Mesendoderm (in vitro differentiated cells): Measurements from ENCODE around the gene ARL14EPL.

Source experiments
- DNase-seq: peaks from one replicate; pipeline ENCODE4 v3.0.0; 2013
- H2AK5ac ChIP-seq: 2 replicates; pipeline ENCODE4 v1.6.1; 2013; ENCODE audit warnings: low read length, inconsistent platforms
- H2BK120ac ChIP-seq: 2 replicates; pipeline ENCODE4 v1.6.1; 2013; ENCODE audit warnings: low read depth, mild to moderate bottlenecking, low read length, moderate library complexity, mixed read lengths
- H2BK15ac ChIP-seq: replicated peaks from 2 replicates; pipeline ENCODE4 v1.6.1; 2013; ENCODE audit warnings: low read depth, mild to moderate bottlenecking, moderate library complexity
- H2BK5ac ChIP-seq: 2 replicates; pipeline ENCODE4 v1.6.1; 2013; ENCODE audit warnings: low read length, inconsistent platforms
- H3K18ac ChIP-seq: 2 replicates; pipeline ENCODE4 v1.6.1; 2013; ENCODE audit warnings: mild to moderate bottlenecking, low read length, mixed read lengths
- H3K23ac ChIP-seq: one replicate; pipeline ENCODE4 v1.6.1; 2013; ENCODE audit warnings: low read length
- H3K27ac ChIP-seq: 2 replicates; pipeline ENCODE4 v1.5.1; 2013; ENCODE audit warnings: low read depth, mild to moderate bottlenecking, inconsistent platforms, low read length, moderate library complexity
- H3K27me3 ChIP-seq: 2 replicates; pipeline ENCODE4 v1.6.1; 2013; ENCODE audit warnings: low read length, control low read depth, mild to moderate bottlenecking, inconsistent platforms; ENCODE audit not compliant: insufficient read depth, poor library complexity
- H3K36me3 ChIP-seq: 2 replicates; pipeline ENCODE4 v1.6.1; 2013; ENCODE audit warnings: low read length, inconsistent platforms; ENCODE audit not compliant: control insufficient read depth, insufficient read depth
- H3K4ac ChIP-seq: one replicate; pipeline ENCODE4 v1.6.1; 2013; ENCODE audit warnings: low read depth, mild to moderate bottlenecking, low read length, moderate library complexity
- H3K4me1 ChIP-seq: 2 replicates; pipeline ENCODE4 v1.6.1; 2013; ENCODE audit warnings: low read depth, low read length, inconsistent platforms; ENCODE audit not compliant: control insufficient read depth
- H3K4me2 ChIP-seq: 2 replicates; pipeline ENCODE4 v1.6.1; 2013; ENCODE audit warnings: low read length
- H3K4me3 ChIP-seq: 2 replicates; pipeline ENCODE4 v1.5.1; 2013; ENCODE audit warnings: mild to moderate bottlenecking, low read length
- H3K56ac ChIP-seq: one replicate; pipeline ENCODE4 v1.6.1; 2013; ENCODE audit warnings: low read length
- H3K79me1 ChIP-seq: 2 replicates; pipeline ENCODE4 v1.6.1; 2013; ENCODE audit warnings: low read length, inconsistent platforms
- H3K79me2 ChIP-seq: 2 replicates; pipeline ENCODE4 v1.6.1; 2013; ENCODE audit warnings: mild to moderate bottlenecking, low read length; ENCODE audit not compliant: control insufficient read depth, insufficient read depth
- H3K9ac ChIP-seq: 2 replicates; pipeline ENCODE4 v1.6.1; 2013; ENCODE audit warnings: low read length, inconsistent platforms
- H4K5ac ChIP-seq: one replicate; pipeline ENCODE4 v1.6.1; 2013; ENCODE audit warnings: low read length
- H4K8ac ChIP-seq: one replicate; pipeline ENCODE4 v1.6.1; 2013; ENCODE audit warnings: low read depth, mild to moderate bottlenecking, control low read depth, low read length, moderate library complexity
- WGBS: extraction: QIAGEN DNeasy Blood & Tissue Kit; methylation state at CpG from one replicate; pipeline ENCODE4 v1.1.7; 2013; ENCODE audit warnings: low lambda C conversion rate, missing lambda C conversion rate; ENCODE audit not compliant: insufficient coverage; ENCODE audit errors: extremely low coverage; 5-methylcytosine and 5-hydroxymethylcytosine counted together

ARL14EPL gene

DNA sequence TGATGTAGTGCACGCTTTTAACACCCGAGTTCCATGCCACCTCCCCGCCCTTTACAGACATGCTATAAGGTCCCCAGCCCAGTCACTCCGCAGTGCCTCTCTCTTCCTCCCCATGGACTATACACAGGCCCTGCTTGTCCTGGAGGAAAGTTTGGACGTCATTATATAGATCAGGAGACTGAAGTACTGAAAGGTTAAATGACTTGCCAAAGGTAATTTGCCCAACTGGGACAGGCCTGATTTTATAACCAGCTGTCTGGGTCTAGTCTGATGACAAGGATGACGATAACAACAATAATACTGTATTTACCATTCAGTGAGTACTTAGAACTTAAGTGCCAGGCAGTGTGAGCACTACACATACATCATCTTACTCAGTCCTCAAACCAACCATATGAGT, 36.9 kb upstream of the ARL14EPL start:
- Histone ChIP-seq H3K4ac (no peak overlapping the region), H3K79me1 (no peaks in the 10 kb centered on the region), H2BK120ac (no peak overlapping the region), H4K5ac (no peak overlapping the region), H3K23ac (no peak overlapping the region), H3K9ac (no peak overlapping the region), H3K4me3 (no peak overlapping the region), H3K18ac (no peak overlapping the region), H3K27ac (no peak overlapping the region), H4K8ac (no peak overlapping the region), H3K56ac (no peak overlapping the region), H3K4me2 (no peak overlapping the region), H3K36me3 (no peaks in the 10 kb centered on the region), H3K4me1 (no peaks in the 10 kb centered on the region), H2BK15ac (no peak overlapping the region), H3K27me3 (no peaks in the 10 kb centered on the region), H3K79me2 (no peaks in the 10 kb centered on the region), H2AK5ac (no peak overlapping the region), H2BK5ac (no peak overlapping the region)
- no peak for DNase-seq
- WGBS = no CpG with 5 or more reads among the region's 6 CpGs

DNA sequence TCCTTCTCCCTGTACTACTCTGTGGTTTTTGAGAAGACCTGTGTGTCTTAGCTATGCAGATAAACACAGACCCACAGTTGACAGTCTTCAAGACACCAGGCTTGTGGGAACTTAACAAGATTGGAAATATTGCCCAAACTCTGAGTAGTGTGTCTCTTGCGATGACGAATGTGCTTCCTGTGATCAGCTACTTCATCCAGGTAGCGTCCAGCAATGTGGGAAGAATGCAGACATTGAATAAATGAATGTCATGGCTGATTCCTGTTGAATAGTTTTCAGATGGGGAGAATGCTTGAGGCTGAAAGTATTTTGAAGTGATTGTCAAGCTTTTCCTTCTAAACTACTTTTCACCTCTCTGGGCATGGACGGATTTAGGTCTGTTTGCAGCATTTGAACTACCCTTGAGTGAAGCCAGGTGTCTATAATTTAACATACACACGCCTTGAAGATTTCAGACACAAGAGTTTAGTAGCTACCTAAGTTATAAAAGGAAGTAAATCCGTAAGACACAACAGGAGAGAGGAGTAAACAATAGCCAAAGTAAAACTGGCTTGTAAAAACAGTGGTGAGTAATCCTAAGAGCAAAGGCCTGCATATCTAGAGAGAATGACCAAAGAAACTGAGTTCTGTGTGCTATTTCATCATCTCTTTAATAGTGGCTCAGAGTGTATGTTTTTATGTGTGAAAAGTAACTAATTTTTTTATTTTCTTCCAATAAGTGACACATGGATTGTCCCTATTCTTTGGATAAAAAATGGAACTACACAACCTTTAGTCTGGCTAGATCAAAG, 30.0 kb upstream of the ARL14EPL start:
- no peak for DNase-seq
- Histone ChIP-seq H3K18ac (no peak overlapping the region), H4K8ac (no peak overlapping the region), H3K79me1 (no peaks in the 10 kb centered on the region), H2BK120ac (no peak overlapping the region), H3K4ac (no peak overlapping the region), H3K56ac (no peak overlapping the region), H4K5ac (no peak overlapping the region), H3K9ac (no peak overlapping the region), H3K23ac (no peak overlapping the region), H2BK5ac (no peak overlapping the region), H3K4me3 (no peak overlapping the region), H3K4me2 (no peak overlapping the region), H3K79me2 (no peaks in the 10 kb centered on the region), H2AK5ac (no peak overlapping the region), H3K4me1 (no peaks in the 10 kb centered on the region), H3K27ac (no peak overlapping the region), H2BK15ac (no peak overlapping the region), H3K27me3 (no peaks in the 10 kb centered on the region), H3K36me3 (no peaks in the 10 kb centered on the region)
- no CpG with 5 or more reads among the region's 6 CpGs for WGBS

GRCh38 chr5:116004248-116004647, 28.0 kb upstream of the ARL14EPL start:
- no peak overlapping the region for H3K4me3 ChIP-seq
- H3K4me1 ChIP-seq = no peaks in the 10 kb centered on the region
- no peak overlapping the region for H2BK15ac ChIP-seq
- no peaks in the 10 kb centered on the region for H3K27me3 ChIP-seq
- no peak overlapping the region for H3K18ac ChIP-seq
- H2BK5ac ChIP-seq = no peak overlapping the region
- no peak for DNase-seq
- H3K23ac ChIP-seq = no peak overlapping the region
- no CpG with 5 or more reads among the region's 3 CpGs for WGBS
- H3K79me1 ChIP-seq = no peaks in the 10 kb centered on the region
- no peaks in the 10 kb centered on the region for H3K36me3 ChIP-seq
- H3K27ac ChIP-seq = no peak overlapping the region
- H3K56ac ChIP-seq = no peak overlapping the region
- H2BK120ac ChIP-seq = no peak overlapping the region
- H3K4me2 ChIP-seq = no peak overlapping the region
- no peak overlapping the region for H3K9ac ChIP-seq
- no peak overlapping the region for H2AK5ac ChIP-seq
- H4K8ac ChIP-seq = no peak overlapping the region
- no peak overlapping the region for H4K5ac ChIP-seq
- H3K79me2 ChIP-seq = no peaks in the 10 kb centered on the region
- no peak overlapping the region for H3K4ac ChIP-seq

DNA sequence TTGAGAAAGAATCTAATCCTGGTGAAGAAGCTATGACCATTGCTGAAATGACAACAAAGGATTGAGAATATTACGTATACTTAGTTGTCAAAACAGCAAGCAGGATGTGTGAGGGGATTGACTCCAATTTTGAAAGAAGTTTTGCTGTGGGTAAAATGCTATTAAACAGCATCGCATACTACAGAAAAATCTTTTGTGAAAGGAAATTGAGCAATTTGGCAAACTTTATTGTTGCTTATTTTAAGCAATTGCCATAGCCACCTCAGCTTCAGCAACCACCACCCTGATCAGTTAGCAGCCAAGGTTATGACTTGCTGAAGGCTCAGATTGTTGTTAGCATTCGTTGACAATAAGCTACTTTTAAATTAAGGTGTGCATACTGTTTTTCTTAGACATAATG, 22.5 kb upstream of the ARL14EPL start:
- Histone ChIP-seq H3K79me2 (no peaks in the 10 kb centered on the region), H3K4ac (no peak overlapping the region), H2BK15ac (no peak overlapping the region), H3K9ac (no peak overlapping the region), H3K18ac (no peak overlapping the region), H2AK5ac (no peak overlapping the region), H2BK120ac (no peak overlapping the region), H3K27me3 (no peaks in the 10 kb centered on the region), H4K8ac (no peak overlapping the region), H3K27ac (no peak overlapping the region), H3K23ac (no peak overlapping the region), H3K79me1 (no peaks in the 10 kb centered on the region), H3K36me3 (no peaks in the 10 kb centered on the region), H3K4me3 (no peak overlapping the region), H2BK5ac (no peak overlapping the region), H3K4me1 (no peaks in the 10 kb centered on the region), H3K56ac (no peak overlapping the region), H3K4me2 (no peak overlapping the region), H4K5ac (no peak overlapping the region)
- no peak for DNase-seq
- no CpG with 5 or more reads among the region's 3 CpGs for WGBS

GRCh38 chr5:116011046-116011445, 21.2 kb upstream of the ARL14EPL start:
- no peak overlapping the region for H3K4me2 ChIP-seq
- H2AK5ac ChIP-seq = no peak overlapping the region
- no peak overlapping the region for H3K23ac ChIP-seq
- H3K27ac ChIP-seq = no peak overlapping the region
- no peak overlapping the region for H3K4me3 ChIP-seq
- H4K5ac ChIP-seq = no peak overlapping the region
- no peak overlapping the region for H4K8ac ChIP-seq
- H3K79me1 ChIP-seq = no peaks in the 10 kb centered on the region
- no peak overlapping the region for H2BK120ac ChIP-seq
- no peak overlapping the region for H2BK15ac ChIP-seq
- H3K18ac ChIP-seq = no peak overlapping the region
- no peaks in the 10 kb centered on the region for H3K79me2 ChIP-seq
- H2BK5ac ChIP-seq = no peak overlapping the region
- H3K56ac ChIP-seq = no peak overlapping the region
- H3K4me1 ChIP-seq = no peaks in the 10 kb centered on the region
- DNase-seq = no peak
- H3K27me3 ChIP-seq = no peaks in the 10 kb centered on the region
- H3K36me3 ChIP-seq = no peaks in the 10 kb centered on the region
- no peak overlapping the region for H3K9ac ChIP-seq
- H3K4ac ChIP-seq = no peak overlapping the region

DNA sequence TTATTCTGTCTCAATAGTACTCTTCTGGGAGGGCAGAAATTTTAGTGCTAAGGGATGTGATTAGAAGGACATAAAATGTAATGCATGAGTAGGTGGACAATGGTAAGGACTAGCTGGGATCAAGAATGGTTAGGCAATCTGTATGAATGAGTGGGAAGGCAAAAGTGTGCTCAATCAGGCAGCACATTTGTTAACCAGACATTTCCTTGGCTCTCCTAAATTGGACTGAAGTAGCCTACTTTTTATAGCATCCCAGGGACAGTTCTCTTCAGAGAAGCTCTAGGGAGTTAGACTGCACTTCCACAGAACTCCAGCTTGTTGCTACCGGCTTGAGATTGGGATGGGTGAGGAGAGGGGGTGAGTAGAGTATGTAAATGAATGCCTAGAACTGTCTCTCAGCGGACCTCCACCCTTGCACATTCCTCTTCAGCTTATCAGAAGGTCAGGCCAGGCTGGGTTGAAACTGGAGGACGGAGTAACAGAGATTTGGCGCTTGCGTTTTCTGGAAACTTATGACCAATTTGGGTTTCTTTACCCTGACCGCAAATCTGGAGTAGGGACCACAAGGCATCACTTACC, 19.0 kb upstream of the ARL14EPL start:
- Histone ChIP-seq H3K18ac (no peak overlapping the region), H3K27ac (no peak overlapping the region), H3K4ac (no peak overlapping the region), H3K4me3 (no peak overlapping the region), H2BK120ac (no peak overlapping the region), H3K36me3 (no peaks in the 10 kb centered on the region), H3K23ac (no peak overlapping the region), H3K56ac (no peak overlapping the region), H2BK5ac (no peak overlapping the region), H3K9ac (no peak overlapping the region), H3K27me3 (no peaks in the 10 kb centered on the region), H3K79me1 (no peaks in the 10 kb centered on the region), H3K4me2 (no peak overlapping the region), H3K4me1 (no peaks in the 10 kb centered on the region), H2AK5ac (no peak overlapping the region), H2BK15ac (no peak overlapping the region), H4K8ac (no peak overlapping the region), H3K79me2 (no peaks in the 10 kb centered on the region), H4K5ac (no peak overlapping the region)
- WGBS = no CpG with 5 or more reads among the region's 6 CpGs
- DNase-seq = no peak
